GM13977 (cell line): ENCODE measurements around the gene ZNF853.

Experiments used
- DNase-seq: peaks from one replicate; pipeline ENCODE4 v3.0.0; 2012; ENCODE audit warnings: low spot score
- in situ Hi-C: fragments of 300-500 bp; cut with MboI; formaldehyde crosslinking; loops from one replicate; pipeline ENCODE4 v1.12.0; 2022; ENCODE audit warnings: low sequenced_read_pairs, low pct_unique_long_range_greater_than_20kb, mixed read lengths, inconsistent platforms; ENCODE audit not compliant: unreplicated experiment
- TF ChIP-seq, protein P1 (sequence below): IDR thresholded peaks from 2 replicates; pipeline ENCODE4 v1.5.1; 2012; ENCODE audit warnings: mild to moderate bottlenecking, control low read depth; ENCODE audit not compliant: insufficient read depth; ENCODE audit errors: extremely low read depth, missing control alignments

ZNF853 gene

GRCh38 chr7:6618621-6619020 is 3.2 kb downstream of the ZNF853 start:
- TF ChIP-seq, protein P1, sequence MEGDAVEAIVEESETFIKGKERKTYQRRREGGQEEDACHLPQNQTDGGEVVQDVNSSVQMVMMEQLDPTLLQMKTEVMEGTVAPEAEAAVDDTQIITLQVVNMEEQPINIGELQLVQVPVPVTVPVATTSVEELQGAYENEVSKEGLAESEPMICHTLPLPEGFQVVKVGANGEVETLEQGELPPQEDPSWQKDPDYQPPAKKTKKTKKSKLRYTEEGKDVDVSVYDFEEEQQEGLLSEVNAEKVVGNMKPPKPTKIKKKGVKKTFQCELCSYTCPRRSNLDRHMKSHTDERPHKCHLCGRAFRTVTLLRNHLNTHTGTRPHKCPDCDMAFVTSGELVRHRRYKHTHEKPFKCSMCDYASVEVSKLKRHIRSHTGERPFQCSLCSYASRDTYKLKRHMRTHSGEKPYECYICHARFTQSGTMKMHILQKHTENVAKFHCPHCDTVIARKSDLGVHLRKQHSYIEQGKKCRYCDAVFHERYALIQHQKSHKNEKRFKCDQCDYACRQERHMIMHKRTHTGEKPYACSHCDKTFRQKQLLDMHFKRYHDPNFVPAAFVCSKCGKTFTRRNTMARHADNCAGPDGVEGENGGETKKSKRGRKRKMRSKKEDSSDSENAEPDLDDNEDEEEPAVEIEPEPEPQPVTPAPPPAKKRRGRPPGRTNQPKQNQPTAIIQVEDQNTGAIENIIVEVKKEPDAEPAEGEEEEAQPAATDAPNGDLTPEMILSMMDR = no peak

DNA sequence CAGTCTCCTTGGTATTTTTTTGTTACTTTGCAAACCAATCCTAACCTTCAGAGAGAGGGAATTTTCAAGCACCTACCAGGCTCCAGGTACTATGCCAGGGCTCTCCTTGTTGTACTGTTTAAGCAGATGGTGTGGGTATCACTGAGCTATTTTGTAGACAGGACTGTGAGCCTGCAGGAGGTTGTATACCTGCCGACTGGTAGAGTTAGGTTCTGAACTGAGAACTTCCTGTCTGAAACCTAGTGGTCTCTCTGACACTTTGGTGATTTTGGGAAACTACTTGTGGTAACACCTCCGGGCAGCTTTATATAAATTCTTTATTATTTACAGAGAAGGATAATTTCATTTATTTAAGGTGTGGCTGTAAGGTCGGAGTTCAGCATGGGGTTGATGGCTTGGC is 4.6 kb downstream of the ZNF853 start:
- TF ChIP-seq, protein P1 = no peak
- DNase-seq = no peak
- in situ Hi-C loops = no loop called here

More at GRCh38 chr7:6618621-6619020, 3.2 kb downstream of the ZNF853 start:
- in situ Hi-C loops = no loop called here
- no peak for DNase-seq

GRCh38 chr7:6621195-6622133 is 6.1 kb downstream of the ZNF853 start:
- in situ Hi-C loops = no loop called here
- no peak for DNase-seq
- TF ChIP-seq, protein P1 = no peak

DNA sequence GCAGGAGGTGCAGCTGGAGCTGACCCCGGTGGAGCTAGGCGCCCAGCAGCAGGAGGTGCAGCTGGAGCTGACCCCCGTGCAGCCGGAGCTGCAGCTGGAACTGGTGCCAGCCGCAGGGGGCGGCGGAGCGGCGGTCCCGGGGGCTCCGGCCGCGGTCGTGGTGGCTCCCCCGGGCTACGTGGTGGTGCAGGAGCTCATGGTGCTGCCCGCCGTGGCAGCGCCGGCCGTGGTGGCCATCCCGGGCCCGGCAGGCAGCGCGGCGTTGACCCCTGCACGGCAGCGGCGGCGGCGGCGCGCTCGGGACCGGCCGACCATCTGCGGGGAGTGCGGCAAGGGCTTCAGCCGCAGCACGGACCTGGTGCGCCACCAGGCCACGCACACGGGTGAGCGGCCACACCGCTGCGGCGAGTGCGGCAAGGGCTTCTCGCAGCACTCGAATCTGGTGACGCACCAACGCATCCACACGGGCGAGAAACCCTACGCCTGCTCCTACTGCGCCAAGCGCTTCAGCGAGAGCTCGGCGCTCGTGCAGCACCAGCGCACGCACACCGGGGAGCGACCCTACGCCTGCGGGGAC is 6.8 kb downstream of the ZNF853 start:
- in situ Hi-C loops = no loop called here

GRCh38 chr7:6623589-6624245 is 8.3 kb downstream of the ZNF853 start:
- TF ChIP-seq, protein P1 = no peak
- in situ Hi-C loops = no loop called here
- DNase-seq = no peak

More for the DNA sequence above, 6.8 kb downstream of the ZNF853 start:
- TF ChIP-seq, protein P1 = no peak
- DNase-seq = no peak

DNA sequence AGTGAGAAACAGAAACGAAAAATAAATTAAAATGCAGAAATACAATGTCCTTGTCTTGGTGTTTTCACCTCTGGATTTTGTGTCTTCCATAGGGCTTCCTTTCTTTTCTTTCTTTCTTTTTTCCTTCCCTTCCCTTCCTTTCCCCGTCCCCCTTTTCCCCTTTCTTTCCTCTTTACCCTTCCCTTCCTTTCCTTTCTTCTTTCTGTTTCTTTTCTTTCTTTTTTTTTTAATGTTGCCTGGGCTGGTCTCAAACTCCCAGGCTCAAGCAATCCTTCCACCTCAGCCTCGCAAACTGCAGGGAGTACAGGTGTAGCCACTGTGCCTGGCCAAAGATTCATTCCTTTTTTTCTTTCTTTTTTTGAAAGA is 8.8 kb downstream of the ZNF853 start:
- in situ Hi-C loops = no loop called here
- DNase-seq = no peak
- TF ChIP-seq, protein P1 = no peak
